MCF 10A (cell line): ENCODE data around the gene GNLY. TPM values are rescaled to one million over a fixed set of nuclear protein-coding genes. Genes with fewer than 3 reads are reported as not detected.

Experiments used
- BruUV-seq: library from RNA; stranded (reverse); fragments of 400-500 nt; replicated peaks from 2 replicates; lab custom pipeline; 2021; lab: Mats Ljungman, UMichigan
- CTCF ChIA-PET: fragments of 300-600 bp; sonication (Branson Sonifier 250); formaldehyde crosslinking; extraction: SDS; loops from one replicate; lab custom pipeline; 2021; ENCODE audit warnings: antibody characterized with exemption, inconsistent platforms; lab: Yijun Ruan, JAX
- POLR2A ChIA-PET: fragments of 300-600, 350-650 bp; sonication (Branson Sonifier 250); formaldehyde crosslinking; extraction: SDS; loops from one replicate; lab custom pipeline; 2020; ENCODE audit warnings: antibody characterized with exemption, inconsistent platforms; lab: Yijun Ruan, JAX
- DNase-seq: peaks from one replicate; pipeline ENCODE4 v3.0.0-alpha.2; 2018; ENCODE audit not compliant: unreplicated experiment
- H3K27ac Mint-ChIP-seq: one replicate; pipeline ENCODE4 v1.8.0; 2022; ENCODE audit warnings: mild to moderate bottlenecking, low read depth, mixed read lengths; ENCODE audit not compliant: unreplicated experiment
- H3K27me3 Mint-ChIP-seq: one replicate; pipeline ENCODE4 v1.8.0; 2022; ENCODE audit warnings: mixed read lengths; ENCODE audit not compliant: insufficient read depth, unreplicated experiment
- H3K36me3 Mint-ChIP-seq: one replicate; pipeline ENCODE4 v1.8.0; 2022; ENCODE audit warnings: mild to moderate bottlenecking, moderate library complexity, mixed read lengths; ENCODE audit not compliant: insufficient read depth, unreplicated experiment
- H3K4me1 Mint-ChIP-seq: one replicate; pipeline ENCODE4 v1.8.0; 2022; ENCODE audit warnings: mixed read lengths; ENCODE audit not compliant: insufficient read depth, unreplicated experiment
- H3K4me3 Mint-ChIP-seq: one replicate; pipeline ENCODE4 v1.8.0; 2022; ENCODE audit warnings: mild to moderate bottlenecking, moderate library complexity, mixed read lengths; ENCODE audit not compliant: unreplicated experiment
- H3K9me3 Mint-ChIP-seq: one replicate; pipeline ENCODE4 v1.8.0; 2022; ENCODE audit warnings: mixed read lengths; ENCODE audit not compliant: unreplicated experiment
- intact Hi-C: fragments of 100-400 bp; cut with micrococcal nuclease; formaldehyde crosslinking; loops from 2 replicates; pipeline ENCODE4 v1.14.1; 2022
- total RNA-seq: library from RNA; stranded (reverse); gene quantifications from 2 replicates; pipeline ENCODE4 v1.2.3, GENCODE V29; 2022
- TF ChIP-seq, protein P1 (sequence below): fragments of 200-600 bp; IDR thresholded peaks from one replicate; pipeline ENCODE4 v1.8.0; 2022; ENCODE audit warnings: antibody characterized with exemption, mild to moderate bottlenecking; ENCODE audit not compliant: unreplicated experiment

Gene GNLY
- total RNA-seq, 1 experiment from 2014 or later: not detected

GRCh38 chr2:85741211-85741832, 47.2 kb downstream of the GNLY start:
- intact Hi-C loops: no loop called here
- TF ChIP-seq, protein P1, sequence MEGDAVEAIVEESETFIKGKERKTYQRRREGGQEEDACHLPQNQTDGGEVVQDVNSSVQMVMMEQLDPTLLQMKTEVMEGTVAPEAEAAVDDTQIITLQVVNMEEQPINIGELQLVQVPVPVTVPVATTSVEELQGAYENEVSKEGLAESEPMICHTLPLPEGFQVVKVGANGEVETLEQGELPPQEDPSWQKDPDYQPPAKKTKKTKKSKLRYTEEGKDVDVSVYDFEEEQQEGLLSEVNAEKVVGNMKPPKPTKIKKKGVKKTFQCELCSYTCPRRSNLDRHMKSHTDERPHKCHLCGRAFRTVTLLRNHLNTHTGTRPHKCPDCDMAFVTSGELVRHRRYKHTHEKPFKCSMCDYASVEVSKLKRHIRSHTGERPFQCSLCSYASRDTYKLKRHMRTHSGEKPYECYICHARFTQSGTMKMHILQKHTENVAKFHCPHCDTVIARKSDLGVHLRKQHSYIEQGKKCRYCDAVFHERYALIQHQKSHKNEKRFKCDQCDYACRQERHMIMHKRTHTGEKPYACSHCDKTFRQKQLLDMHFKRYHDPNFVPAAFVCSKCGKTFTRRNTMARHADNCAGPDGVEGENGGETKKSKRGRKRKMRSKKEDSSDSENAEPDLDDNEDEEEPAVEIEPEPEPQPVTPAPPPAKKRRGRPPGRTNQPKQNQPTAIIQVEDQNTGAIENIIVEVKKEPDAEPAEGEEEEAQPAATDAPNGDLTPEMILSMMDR: no peak
- H3K4me1 Mint-ChIP-seq: peaks cover 29% of the 10 kb centered on the region
- peaks cover 14% of the 10 kb centered on the region for H3K27me3 Mint-ChIP-seq
- DNase-seq: no peak
- no peaks in the 10 kb centered on the region for H3K9me3 Mint-ChIP-seq
- peak overlapping the region; percentile 91 for H3K27ac Mint-ChIP-seq
- CTCF ChIA-PET: interaction anchor here (0.7 to 3.2 kb wide), 9 partner anchors 9 to 104 kb away, joined by 3 to 26 read pairs (median 6); no protein-coding TSS in a partner anchor
- no TSS peak for BruUV-seq
- POLR2A ChIA-PET: interaction anchor here (0.7 to 2.5 kb wide), 8 partner anchors 12 to 338 kb away, joined by 3 to 13 read pairs (median 6); partner anchors contain the start of gene ATOH8
- no peaks in the 10 kb centered on the region for H3K36me3 Mint-ChIP-seq
- no peak overlapping the region for H3K4me3 Mint-ChIP-seq

DNA sequence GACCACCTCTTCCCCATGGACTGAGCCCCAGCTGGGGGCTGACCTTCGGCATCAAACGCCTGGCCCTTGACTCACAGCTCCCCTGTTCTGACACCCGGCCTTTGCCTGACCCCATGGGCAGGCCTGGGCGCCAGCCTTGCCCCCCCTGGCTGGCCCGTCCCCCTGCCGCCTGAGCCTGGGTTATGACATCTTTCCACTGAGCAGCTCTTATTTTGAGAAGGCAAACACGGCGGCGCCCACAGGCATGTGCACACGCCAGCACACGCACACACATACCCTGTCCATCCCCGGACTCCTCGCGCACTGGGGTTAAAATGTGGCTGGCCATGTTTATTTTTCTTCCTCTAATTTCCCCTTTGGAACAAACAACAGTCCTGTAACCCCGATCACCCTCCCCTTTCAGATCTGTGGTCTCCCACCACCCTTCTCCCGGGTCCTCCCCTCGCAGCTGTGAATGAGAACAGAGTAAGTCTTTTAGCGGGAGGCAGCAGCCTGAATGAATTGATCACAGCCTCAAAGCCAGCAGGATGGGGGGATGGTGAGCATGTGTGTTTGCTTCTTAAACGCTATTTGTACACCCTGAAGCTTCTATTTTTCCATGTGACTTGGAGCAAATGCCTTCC, 47.8 kb downstream of the GNLY start:
- no peaks in the 10 kb centered on the region for H3K9me3 Mint-ChIP-seq
- H3K36me3 Mint-ChIP-seq: no peaks in the 10 kb centered on the region
- TF ChIP-seq, protein P1: no peak
- ChIA-PET POLR2A (interaction anchor here (0.7 to 2.5 kb wide), 24 partner anchors 9 to 337 kb away, joined by 3 to 13 read pairs (median 4); partner anchors contain the start of genes ATOH8, RNF181 and USP39), CTCF (interaction anchor here (0.6 to 3.2 kb wide), 17 partner anchors 8 to 130 kb away, joined by 3 to 26 read pairs (median 4); no protein-coding TSS in a partner anchor)
- H3K27me3 Mint-ChIP-seq: peaks cover 19% of the 10 kb centered on the region
- no TSS peak for BruUV-seq
- intact Hi-C loops: no loop called here
- H3K4me1 Mint-ChIP-seq: peaks cover 29% of the 10 kb centered on the region
- peak overlapping the region; percentile 11 for H3K4me3 Mint-ChIP-seq
- peak overlapping the region; percentile 91 for H3K27ac Mint-ChIP-seq
- DNase-seq: peak; percentile 58

GRCh38 chr2:85743304-85743978, 49.3 kb downstream of the GNLY start:
- Mint-ChIP-seq H3K27ac (no peak overlapping the region), H3K9me3 (no peaks in the 10 kb centered on the region), H3K4me3 (no peak overlapping the region), H3K27me3 (peaks cover 34% of the 10 kb centered on the region), H3K36me3 (no peaks in the 10 kb centered on the region), H3K4me1 (peaks cover 29% of the 10 kb centered on the region)
- intact Hi-C loops: no loop called here
- ChIA-PET POLR2A (interaction anchor here (0.6 to 2.0 kb wide), 10 partner anchors 12 to 181 kb away, joined by 3 to 13 read pairs (median 3); no protein-coding TSS in a partner anchor), CTCF (interaction anchor here (0.5 to 3.2 kb wide), 8 partner anchors 8 to 94 kb away, joined by 3 to 26 read pairs (median 5); no protein-coding TSS in a partner anchor)
- TF ChIP-seq, protein P1: no peak
- peak; percentile 44 for DNase-seq
- no TSS peak for BruUV-seq
